ENCODE measurements around the gene PSMC3. TPM values are rescaled to one million over a fixed set of nuclear protein-coding genes. Genes with fewer than 3 reads are reported as not detected.

Gene PSMC3
- 150 and 163 TPM in 2 replicates for total RNA-seq

DNA sequence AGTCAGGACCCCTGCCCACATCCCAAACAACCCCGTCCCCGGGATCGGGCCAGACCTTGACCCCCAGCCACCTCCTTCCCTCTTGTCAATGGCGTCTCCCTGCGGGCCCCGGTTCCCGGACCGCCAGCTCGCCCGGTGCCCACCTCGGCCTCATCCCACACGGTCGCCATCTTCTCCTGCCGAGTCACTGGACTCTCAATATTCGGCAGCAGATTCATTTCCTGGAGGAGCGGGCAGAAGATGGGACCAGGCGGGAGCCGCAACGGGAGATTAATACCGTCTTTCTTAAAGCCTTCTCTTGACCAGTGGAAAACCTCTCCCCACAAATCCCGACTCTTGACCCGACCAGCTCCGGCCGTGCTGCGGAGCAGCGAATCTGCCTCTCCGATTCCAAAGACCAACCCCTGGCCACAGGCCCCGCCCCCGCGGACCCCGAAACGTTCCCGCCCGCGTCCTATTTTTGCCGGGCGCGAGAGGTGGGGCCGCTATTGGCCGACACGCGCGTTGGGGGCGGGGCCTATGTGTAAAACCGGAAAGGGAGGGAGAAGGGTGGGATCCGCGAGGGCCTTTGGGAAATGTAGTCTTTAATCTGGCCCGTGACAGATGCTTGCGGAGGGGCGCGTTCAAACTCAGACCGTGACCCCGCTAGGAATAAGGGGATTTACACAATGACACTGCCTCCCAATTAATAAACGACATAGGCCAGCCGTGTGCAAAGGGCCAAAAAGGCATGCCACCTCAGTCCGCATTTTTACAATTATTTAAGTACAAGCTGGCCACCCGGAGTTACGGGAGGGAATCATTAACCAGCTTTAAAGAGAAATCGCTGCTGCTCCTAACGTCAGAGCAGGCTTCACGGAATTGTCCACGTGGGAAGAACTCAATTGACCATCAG is at the start of gene PSMC3:
TSS of gene PSMC3 (minus strand) at position 378 of the 895 bp plus-strand sequence. CDS start at position 218, 160 bp downstream.
- H3K4me3 ChIP-seq (ENCODE audit: low read depth, low read length), result peak within 1 kb of the TSS; percentile 80
- TF ChIP-seq, protein P1, sequence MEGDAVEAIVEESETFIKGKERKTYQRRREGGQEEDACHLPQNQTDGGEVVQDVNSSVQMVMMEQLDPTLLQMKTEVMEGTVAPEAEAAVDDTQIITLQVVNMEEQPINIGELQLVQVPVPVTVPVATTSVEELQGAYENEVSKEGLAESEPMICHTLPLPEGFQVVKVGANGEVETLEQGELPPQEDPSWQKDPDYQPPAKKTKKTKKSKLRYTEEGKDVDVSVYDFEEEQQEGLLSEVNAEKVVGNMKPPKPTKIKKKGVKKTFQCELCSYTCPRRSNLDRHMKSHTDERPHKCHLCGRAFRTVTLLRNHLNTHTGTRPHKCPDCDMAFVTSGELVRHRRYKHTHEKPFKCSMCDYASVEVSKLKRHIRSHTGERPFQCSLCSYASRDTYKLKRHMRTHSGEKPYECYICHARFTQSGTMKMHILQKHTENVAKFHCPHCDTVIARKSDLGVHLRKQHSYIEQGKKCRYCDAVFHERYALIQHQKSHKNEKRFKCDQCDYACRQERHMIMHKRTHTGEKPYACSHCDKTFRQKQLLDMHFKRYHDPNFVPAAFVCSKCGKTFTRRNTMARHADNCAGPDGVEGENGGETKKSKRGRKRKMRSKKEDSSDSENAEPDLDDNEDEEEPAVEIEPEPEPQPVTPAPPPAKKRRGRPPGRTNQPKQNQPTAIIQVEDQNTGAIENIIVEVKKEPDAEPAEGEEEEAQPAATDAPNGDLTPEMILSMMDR (IDR thresholded peaks at IDR 0.05; ENCODE audit: insufficient read depth, low read depth, low read length), result no peak
- peak; percentile 97 for DNase-seq (ENCODE audit: low read depth)

DNA sequence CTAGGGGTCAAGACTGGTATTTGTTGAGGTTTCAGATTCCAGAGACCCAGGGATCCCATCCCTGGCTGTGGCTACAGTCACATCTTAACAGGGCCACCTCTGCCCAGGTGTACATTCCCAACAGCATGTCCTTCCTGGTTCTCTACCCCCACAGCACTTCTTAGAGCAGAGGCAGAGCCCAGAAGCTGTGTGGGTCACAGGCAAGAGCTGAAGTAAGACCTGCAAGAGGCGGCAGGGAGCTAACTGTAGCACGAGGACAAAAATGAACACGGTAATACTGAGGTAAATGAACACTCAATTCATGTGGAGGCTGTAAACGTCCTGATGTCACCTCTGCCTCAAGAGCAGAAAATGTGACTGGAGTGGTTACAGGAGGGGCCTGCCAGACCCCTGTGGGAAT is 44.4 kb upstream of the PSMC3 start:
- no peak overlapping the region for H3K4me3 ChIP-seq (ENCODE audit: low read depth, low read length)
- TF ChIP-seq, protein P1 (IDR thresholded peaks at IDR 0.05; ENCODE audit: insufficient read depth, low read depth, low read length), result no peak
- no peak for DNase-seq (ENCODE audit: low read depth)

DNA sequence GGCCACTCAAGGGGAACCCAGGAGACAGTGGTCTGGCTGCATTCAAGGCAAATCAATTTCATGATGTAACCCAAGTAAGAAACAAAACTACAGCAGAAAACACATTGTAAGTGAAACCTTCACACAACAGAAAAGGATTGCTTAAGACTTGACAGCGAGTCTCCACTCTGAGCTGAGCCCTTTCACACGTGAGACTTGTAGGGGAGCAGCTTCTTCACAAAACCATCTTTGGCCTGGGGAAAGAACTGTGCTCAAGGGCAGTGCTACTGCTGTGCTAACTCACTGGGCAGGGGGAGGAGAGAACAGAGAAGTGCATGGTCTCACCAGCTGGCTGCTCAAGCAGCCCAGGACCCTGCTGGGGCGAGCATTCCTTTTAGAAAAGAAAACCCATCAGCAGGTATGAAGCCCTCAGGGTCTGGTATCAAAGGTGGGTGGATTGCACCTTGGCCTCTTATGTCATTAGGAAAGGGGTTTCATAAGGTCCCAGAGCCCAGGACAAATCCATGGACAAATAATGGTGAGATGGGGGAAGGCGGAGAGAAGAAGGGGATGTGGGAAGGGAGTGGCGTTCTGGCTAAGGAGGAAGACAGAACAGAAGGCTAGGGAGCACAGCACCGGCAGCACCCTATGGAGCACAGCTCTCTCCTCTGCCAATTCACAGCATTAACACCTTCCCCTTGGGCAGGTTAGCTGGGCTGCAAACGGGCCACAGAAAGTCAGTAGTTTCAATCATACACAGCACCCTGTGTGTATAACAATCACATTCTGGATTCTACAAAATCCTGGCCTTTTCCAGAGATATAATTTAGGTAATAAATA is 43.3 kb upstream of the PSMC3 start:
- H3K4me3 ChIP-seq (ENCODE audit: low read depth, low read length), result no peak overlapping the region
- TF ChIP-seq, protein P1 (IDR thresholded peaks at IDR 0.05; ENCODE audit: insufficient read depth, low read depth, low read length), result no peak
- peak; percentile 53 for DNase-seq (ENCODE audit: low read depth)

DNA sequence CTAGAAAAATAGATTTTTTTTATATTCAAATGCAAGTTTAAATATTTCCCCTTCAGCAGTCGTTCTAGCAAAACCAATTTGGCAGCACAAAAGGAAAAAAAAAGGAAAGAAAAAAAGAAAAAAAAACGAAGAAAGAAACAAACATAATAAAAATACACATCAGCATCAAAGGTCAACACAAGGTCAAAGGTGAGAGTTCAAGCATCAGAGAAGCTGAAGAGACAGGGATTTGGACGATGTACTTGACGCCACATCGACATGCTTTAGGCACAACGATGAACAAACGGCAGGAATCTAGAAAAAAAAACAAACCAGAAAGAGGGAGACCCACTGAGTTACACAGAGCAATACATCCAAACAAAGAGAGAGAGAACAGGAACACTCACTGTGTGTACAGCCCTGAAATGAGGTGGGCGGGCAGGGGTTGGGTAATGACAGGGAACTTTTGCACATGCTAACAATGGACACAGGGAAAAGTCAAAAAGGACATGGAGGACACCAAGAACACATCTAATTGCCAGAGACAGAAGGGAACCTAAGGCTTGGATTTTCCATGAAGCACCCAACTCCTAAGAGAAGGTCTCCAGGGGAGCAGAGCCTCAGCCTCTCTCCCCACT is 42.5 kb upstream of the PSMC3 start:
- no peak overlapping the region for H3K4me3 ChIP-seq (ENCODE audit: low read depth, low read length)
- TF ChIP-seq, protein P1 (IDR thresholded peaks at IDR 0.05; ENCODE audit: insufficient read depth, low read depth, low read length), result no peak
- DNase-seq (ENCODE audit: low read depth), result no peak

DNA sequence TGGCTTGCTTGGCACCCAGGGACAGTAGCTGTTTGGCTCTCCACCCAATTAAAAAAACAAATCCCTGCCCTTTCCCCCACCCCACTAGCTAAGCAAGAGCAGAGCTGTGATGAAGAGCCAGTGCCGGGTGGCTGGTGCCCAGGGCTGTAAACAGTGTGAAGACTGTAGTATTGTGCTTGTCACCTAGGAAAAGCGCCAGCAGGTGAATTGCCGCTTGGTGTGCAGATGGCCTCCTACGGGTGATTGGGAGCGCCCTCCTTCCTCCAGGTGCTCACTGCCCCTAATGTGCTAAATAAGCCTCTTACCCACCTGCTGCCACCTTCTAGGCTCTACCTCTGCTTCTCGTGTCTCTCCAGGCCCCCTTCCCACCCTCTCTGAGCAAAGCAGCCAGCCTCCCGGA is 41.1 kb upstream of the PSMC3 start:
- no peak overlapping the region for H3K4me3 ChIP-seq (ENCODE audit: low read depth, low read length)
- DNase-seq (ENCODE audit: low read depth), result no peak
- TF ChIP-seq, protein P1 (IDR thresholded peaks at IDR 0.05; ENCODE audit: insufficient read depth, low read depth, low read length), result no peak

DNA sequence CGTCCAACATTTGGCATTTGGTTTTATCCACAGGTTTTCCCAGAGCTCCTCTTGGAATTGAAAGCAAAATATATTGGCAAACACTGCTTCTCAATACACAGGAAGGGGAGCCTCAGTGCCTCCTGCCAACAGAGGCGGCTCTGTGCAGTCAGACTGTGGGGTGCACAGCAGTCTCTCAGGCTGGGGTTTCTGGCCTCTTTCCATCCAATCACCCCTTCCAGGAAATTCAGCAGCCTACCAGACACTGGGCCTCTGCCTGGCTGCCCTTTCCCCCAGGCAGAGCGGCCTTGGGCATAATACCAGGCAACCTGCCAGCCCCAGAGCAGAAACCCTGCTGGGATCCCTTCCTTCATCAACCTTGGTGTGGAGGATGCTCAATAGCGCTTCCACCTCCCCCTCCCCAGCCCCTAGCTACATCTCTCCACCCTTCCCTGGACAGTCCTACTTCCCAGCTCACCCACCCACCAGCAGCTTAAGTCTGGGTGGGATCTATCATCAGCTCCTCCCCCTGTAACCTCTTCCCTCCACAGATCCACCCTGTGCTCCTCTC is 40.5 kb upstream of the PSMC3 start:
- TF ChIP-seq, protein P1 (IDR thresholded peaks at IDR 0.05; ENCODE audit: insufficient read depth, low read depth, low read length), result no peak
- no peak overlapping the region for H3K4me3 ChIP-seq (ENCODE audit: low read depth, low read length)
- no peak for DNase-seq (ENCODE audit: low read depth)

Measured in fibroblast of villous mesenchyme (primary cell).